Muscle layer of colon (tissue), 2 donors: Measurements from ENCODE around the gene UNK.

ENCODE experiments used
- H3K27ac ChIP-seq: one replicate; pipeline ENCODE4 v1.7.0; 2013; ENCODE audit warnings: low read depth, mild to moderate bottlenecking, low read length, moderate library complexity
- H3K27me3 ChIP-seq, 2 donors: one replicate each; pipeline ENCODE4 v1.7.0; 2013; ENCODE audit warnings: low read length in 2 of 2, mild to moderate bottlenecking in 2 of 2; ENCODE audit not compliant: insufficient read depth in 2 of 2, control insufficient read depth in 1 of 2
- H3K36me3 ChIP-seq: one replicate; pipeline ENCODE4 v1.7.0; 2013; ENCODE audit warnings: mild to moderate bottlenecking, low read length; ENCODE audit not compliant: insufficient read depth
- H3K4me1 ChIP-seq: one replicate; pipeline ENCODE4 v1.7.0; 2013; ENCODE audit warnings: mild to moderate bottlenecking, low read length; ENCODE audit not compliant: insufficient read depth
- H3K4me3 ChIP-seq, 2 donors: one replicate each; pipeline ENCODE4 v1.7.0; 2013; ENCODE audit warnings: low read length in 2 of 2, low read depth in 1 of 2, mild to moderate bottlenecking in 1 of 2, moderate library complexity in 1 of 2
- H3K9ac ChIP-seq: one replicate; pipeline ENCODE4 v1.7.0; 2013; ENCODE audit warnings: low read length
- H3K9me3 ChIP-seq: one replicate; pipeline ENCODE4 v1.7.0; 2013; ENCODE audit warnings: mild to moderate bottlenecking, low read length
- donor health status: abdominal sarcoma.
- donor health status: Adenocarcinoma of cecum.

UNK gene

DNA sequence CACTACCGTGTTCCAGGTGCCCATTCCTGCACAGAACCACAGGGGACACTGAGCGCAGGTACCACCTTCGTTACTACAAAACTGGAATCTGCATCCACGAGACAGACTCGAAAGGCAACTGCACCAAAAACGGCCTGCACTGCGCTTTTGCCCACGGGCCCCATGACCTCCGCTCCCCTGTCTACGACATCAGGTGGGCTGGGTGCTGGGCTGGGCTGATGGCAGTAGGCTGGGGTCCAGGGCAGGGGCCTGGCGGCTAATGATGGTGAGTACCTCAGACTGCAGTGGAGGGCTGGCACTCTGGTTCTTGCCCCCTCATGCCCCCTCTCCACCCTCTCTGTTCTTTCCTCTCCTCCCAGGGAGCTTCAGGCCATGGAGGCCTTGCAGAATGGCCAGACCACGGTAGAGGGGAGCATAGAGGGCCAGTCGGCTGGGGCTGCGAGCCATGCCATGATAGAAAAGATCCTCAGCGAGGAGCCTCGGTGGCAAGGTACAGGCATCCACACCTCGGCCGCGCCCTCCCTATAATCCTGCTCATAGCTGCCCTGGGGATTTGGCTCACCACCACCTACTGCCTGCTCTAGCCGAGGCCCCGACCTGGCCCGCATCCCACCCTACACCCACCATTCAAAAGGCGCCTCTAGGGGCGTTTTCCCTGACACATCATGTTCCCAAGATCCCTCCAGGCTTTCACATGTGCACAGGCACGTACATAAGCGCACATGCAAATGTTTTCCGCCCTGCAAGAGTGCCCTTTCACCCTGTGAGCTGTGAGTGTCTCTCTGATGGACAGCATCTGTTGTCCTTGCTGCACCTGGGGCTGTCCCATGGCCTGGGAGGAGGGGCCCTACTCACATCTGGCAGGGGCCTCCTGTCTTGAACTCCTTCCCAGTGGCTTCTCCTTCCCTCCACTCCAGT, 27.7 kb downstream of the UNK start:
- H3K4me3 ChIP-seq: no peak overlapping the region
- H3K9me3 ChIP-seq: no peaks in the 10 kb centered on the region
- peaks cover 14% of the 10 kb centered on the region for H3K4me1 ChIP-seq
- no peak overlapping the region for H3K9ac ChIP-seq
- H3K27ac ChIP-seq: no peak overlapping the region
- no peaks in the 10 kb centered on the region for H3K27me3 ChIP-seq
- H3K36me3 ChIP-seq: peaks cover 64% of the 10 kb centered on the region

DNA sequence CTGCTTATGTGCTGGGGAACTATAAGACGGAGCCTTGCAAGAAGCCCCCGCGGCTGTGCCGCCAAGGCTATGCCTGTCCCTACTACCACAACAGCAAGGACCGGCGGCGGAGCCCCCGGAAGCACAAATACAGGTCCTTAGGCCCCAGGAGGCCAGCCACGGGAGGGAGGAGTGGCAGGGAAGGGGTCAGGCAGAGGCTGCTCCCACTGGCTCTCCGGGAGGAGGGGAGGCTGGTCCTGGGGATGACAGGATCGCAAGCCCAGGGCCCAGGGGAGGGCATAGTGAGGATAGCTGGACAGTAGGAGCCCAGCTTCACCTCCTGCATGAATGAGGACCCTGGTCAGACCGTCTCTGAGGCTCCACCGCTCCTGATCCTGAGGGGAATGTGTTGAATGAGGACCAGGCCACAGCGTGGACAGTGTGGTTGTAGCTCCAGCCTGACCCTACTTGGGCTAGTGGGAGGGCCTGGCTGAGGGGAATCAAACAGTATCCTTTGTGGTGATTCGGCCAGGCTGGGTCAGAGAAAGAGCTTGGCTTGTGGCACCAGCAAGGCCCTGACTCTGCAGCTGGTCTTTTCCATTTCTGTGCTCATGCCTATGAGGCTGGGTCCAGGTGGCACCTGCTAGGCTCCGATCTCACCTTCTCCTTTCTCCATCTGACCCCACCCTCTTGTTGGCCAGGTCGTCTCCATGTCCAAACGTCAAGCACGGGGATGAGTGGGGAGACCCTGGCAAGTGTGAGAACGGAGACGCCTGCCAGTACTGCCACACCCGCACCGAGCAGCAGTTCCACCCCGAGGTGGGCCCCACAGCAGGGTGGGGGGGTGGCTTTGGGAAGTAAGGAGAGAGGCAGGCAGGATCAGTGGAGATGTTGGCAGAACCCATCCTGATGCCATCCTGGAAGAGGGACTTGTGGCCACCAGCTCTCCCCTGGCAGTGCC, 28.7 kb downstream of the UNK start:
- Histone ChIP-seq H3K4me1 (peaks cover 9% of the 10 kb centered on the region), H3K27ac (no peak overlapping the region), H3K36me3 (peaks cover 74% of the 10 kb centered on the region), H3K4me3 (no peak overlapping the region), H3K9ac (no peak overlapping the region), H3K27me3 (no peaks in the 10 kb centered on the region), H3K9me3 (no peaks in the 10 kb centered on the region)

DNA sequence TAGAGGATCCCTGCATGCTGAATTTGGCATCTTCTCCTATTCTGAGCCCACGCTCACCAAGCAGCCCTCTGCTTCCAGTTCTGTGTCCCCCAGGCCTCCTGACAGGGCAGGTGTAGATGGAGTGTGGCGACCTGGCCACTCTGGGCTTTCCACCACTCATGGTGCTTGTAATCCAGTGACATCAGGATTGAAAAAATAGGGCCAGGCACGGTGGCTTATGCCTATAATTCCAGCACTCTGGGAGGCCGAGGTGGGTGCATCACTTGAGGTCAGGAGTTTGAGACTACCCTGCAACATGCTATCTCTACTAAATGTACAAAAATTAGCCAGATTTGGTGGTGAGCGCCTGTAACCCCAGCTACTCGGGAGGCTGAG, 29.4 kb downstream of the UNK start:
- Histone ChIP-seq H3K4me1 (peaks cover 5% of the 10 kb centered on the region), H3K4me3 (no peak overlapping the region), H3K9me3 (no peaks in the 10 kb centered on the region), H3K36me3 (peaks cover 81% of the 10 kb centered on the region), H3K27me3 (no peaks in the 10 kb centered on the region), H3K27ac (no peak overlapping the region), H3K9ac (no peak overlapping the region)

DNA sequence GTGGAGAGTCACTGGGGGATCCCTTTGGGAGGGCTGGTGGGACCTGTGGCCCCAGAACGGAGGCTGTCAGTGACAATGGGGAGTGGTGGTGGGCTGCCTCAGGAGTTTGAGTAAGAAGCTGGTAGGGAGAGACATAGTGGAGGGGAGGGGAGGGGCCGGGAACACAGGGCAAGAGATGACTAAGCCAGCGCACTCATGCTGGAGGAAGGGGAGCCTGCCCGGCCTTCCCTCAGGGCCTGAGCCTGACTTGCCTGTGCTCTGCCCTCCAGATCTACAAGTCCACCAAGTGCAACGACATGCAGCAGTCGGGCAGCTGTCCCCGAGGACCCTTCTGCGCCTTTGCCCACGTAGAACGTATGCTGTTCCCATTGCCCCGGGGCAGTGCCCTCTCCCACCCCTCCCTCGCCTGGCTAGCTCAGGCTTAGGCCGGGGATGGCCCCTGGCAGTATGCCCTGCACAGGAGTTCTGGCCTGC, 30.3 kb downstream of the UNK start:
- Histone ChIP-seq H3K9ac (no peak overlapping the region), H3K4me3 (no peak overlapping the region), H3K27ac (no peak overlapping the region), H3K4me1 (no peaks in the 10 kb centered on the region), H3K27me3 (no peaks in the 10 kb centered on the region), H3K9me3 (no peaks in the 10 kb centered on the region), H3K36me3 (peaks cover 86% of the 10 kb centered on the region)

DNA sequence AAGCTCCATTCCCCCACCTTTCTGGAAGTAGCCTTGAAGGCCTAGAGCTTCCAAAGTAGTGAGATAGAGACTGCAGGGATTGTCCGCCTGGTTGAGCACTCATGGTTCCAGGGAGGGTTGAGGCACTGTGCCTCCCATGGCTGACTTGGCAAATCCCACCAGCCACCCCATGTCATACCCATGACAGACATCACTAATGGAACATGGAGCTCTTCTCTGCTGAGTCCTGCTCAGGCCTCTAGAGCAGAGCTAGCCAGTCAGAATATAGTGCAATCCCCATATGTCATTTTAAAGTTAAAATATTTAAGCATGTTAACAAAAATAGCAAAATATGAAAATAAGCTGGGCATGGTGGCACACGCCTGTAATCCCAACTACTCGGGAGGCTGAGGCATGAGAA, 30.8 kb downstream of the UNK start:
- H3K36me3 ChIP-seq: peaks cover 87% of the 10 kb centered on the region
- no peaks in the 10 kb centered on the region for H3K4me1 ChIP-seq
- H3K9ac ChIP-seq: no peak overlapping the region
- no peak overlapping the region for H3K27ac ChIP-seq
- H3K4me3 ChIP-seq: no peak overlapping the region
- no peaks in the 10 kb centered on the region for H3K27me3 ChIP-seq
- no peaks in the 10 kb centered on the region for H3K9me3 ChIP-seq

DNA sequence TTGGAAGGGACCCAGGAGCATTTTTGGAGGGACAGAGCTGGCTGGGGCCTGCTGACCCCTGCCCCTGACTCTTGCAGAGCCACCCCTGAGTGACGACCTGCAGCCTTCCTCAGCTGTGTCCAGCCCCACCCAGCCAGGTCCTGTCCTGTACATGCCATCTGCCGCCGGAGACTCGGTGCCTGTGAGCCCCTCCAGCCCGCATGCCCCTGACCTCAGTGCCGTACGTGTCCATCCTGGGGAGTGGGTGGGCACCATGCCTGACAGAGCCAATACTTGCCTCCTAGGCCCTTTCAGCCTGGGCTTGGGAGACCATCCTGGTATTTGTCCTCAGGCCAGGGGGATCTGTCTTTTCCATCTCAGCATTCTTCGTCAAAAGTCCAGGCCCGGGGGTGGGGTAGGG, 32.1 kb downstream of the UNK start:
- H3K27ac ChIP-seq: no peak overlapping the region
- H3K9me3 ChIP-seq: no peaks in the 10 kb centered on the region
- H3K9ac ChIP-seq: no peak overlapping the region
- H3K4me1 ChIP-seq: no peaks in the 10 kb centered on the region
- peaks cover 92% of the 10 kb centered on the region for H3K36me3 ChIP-seq
- no peaks in the 10 kb centered on the region for H3K27me3 ChIP-seq
- H3K4me3 ChIP-seq: no peak overlapping the region

DNA sequence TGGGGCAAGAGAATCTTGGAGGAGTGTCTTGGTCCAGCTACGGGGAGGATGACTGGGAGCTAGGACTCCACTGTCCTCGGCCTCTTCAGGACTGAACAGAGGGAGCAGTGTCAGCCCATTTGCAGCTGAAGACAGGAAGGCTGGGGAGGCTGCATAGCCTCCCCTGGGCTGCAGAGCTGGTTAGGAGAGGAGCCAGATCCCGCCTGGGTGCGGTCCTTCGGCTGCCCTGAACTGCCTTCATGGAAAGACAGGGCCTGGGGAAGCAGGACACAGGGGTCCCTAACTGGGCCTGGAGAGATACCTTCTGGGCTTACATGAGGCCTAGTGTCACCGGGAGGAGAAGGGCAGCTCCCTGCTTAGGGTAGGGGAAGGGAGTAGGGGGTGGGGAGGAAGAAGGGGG, 33.0 kb downstream of the UNK start:
- Histone ChIP-seq H3K4me1 (no peaks in the 10 kb centered on the region), H3K36me3 (peaks cover 92% of the 10 kb centered on the region), H3K27ac (no peak overlapping the region), H3K9ac (no peak overlapping the region), H3K4me3 (no peak overlapping the region), H3K27me3 (no peaks in the 10 kb centered on the region), H3K9me3 (no peaks in the 10 kb centered on the region)

DNA sequence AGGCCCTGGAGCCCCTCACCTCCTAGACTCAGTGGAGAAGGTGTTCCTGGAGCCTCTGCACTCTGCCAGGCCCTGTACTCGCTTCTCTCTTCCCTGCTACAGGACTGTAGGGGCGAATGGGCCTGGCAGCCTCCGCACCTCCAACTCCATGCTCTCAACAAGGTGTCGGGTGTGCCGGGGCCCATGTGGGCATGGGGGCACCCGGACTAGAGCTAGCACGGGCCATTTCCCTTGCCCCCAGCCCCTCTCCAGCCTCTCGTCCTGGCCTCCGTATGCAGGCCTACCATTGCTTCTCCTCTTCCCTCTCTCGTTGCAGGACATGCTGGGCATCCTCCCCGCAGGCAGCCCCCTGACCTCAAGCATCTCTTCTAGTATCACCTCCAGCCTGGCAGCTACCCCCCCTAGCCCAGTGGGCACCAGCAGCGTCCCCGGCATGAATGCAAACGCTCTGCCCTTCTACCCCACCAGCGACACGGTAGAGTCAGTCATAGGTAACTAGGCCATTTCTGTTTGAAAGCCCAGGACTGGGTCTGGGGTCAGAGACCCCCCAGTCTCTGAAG, 33.8 kb downstream of the UNK start:
- Histone ChIP-seq H3K9ac (no peak overlapping the region), H3K36me3 (peaks cover 91% of the 10 kb centered on the region), H3K4me3 (no peak overlapping the region), H3K27ac (no peak overlapping the region), H3K4me1 (no peaks in the 10 kb centered on the region), H3K9me3 (no peaks in the 10 kb centered on the region), H3K27me3 (no peaks in the 10 kb centered on the region)

DNA sequence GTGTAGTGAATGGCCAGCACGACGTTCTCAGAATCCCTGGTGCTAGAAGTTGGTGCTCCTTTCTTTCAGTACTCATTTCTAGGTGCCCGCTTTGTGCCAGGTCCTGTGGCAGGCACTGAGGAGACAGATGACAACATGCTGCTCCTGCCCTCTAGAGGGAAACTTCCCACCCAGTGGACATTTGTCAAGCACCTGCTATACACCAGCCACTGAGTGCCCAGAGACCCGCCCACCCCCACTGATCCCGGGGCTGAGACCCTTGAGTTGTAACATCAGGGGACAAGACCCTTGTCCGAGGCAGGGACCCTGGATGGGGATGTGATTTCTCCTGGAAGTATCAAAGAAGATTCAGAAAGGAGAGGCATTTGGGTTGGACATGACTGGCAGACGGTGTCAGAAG, 34.5 kb downstream of the UNK start:
- Histone ChIP-seq H3K36me3 (peaks cover 92% of the 10 kb centered on the region), H3K4me3 (no peak overlapping the region), H3K27me3 (no peaks in the 10 kb centered on the region), H3K9ac (no peak overlapping the region), H3K9me3 (no peaks in the 10 kb centered on the region), H3K4me1 (no peaks in the 10 kb centered on the region), H3K27ac (no peak overlapping the region)

DNA sequence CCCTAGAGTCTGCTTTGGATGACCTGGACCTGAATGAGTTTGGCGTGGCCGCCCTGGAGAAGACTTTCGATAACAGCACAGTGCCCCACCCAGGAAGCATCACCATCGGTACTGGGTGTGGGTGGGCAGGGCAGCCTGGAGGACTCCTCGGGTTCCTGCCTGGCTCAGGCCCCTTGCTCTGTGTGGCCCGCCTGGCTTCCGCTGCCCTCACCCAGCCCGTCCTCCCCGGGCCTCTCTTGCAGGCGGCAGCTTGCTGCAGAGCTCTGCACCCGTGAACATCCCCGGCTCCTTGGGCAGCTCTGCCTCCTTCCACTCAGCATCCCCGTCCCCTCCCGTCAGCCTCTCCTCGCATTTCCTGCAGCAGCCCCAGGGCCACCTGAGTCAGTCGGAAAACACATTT, 35.1 kb downstream of the UNK start:
- H3K27ac ChIP-seq: no peak overlapping the region
- no peaks in the 10 kb centered on the region for H3K4me1 ChIP-seq
- H3K4me3 ChIP-seq: no peak overlapping the region
- no peaks in the 10 kb centered on the region for H3K9me3 ChIP-seq
- no peaks in the 10 kb centered on the region for H3K27me3 ChIP-seq
- peaks cover 92% of the 10 kb centered on the region for H3K36me3 ChIP-seq
- H3K9ac ChIP-seq: no peak overlapping the region
